GM21723 (cell line): ENCODE data around the gene LAMA5.
A peak's percentile ranks its signal among the peaks of the same experiment; 100 is the strongest.

ENCODE experiments used
- ATAC-seq: cut with Tn5 transposase; IDR thresholded peaks from one replicate; pipeline ENCODE4 v1.9.1; 2021; ENCODE audit warnings: mild to moderate bottlenecking, moderate library complexity; ENCODE audit not compliant: unreplicated experiment

Gene LAMA5

DNA sequence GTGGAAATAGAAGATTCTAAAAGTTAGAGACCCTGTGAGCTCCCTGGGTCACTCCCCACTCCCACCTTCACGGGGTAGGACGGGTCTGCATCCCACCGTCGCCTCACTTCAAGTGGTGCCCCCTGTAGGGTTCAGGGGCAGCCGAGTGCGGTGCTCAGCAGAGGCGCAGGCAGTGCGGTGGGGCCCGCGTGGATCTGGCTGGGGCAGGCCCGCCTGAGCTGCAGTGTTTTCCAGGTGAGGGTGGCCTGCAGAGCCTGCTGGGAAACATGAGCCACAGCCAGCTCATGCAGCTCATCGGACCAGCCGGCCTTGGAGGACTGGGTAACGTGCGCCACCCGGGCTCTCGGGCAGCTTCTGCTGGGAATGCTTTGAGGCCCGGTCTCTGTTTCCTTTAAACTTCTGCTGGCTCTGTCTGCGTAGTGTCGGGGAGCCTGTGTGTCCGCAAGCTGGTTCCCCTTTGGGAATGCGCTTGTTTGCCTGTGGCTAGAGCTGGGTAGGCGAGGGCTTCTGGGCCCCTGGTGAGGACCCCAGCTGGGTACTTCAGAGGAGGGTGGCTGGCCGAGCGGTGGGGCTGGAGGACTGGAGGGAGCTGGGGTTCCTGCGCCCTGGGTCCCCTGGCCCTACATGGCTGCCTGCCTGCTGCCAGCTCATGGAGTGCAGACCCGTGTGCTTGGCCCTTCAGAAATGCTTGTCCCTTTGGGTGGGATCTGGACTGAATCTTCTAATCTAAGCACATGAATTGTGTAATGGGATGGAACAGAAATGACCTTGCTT lies 60.5 kb downstream of the LAMA5 start:
- no peak for ATAC-seq

DNA sequence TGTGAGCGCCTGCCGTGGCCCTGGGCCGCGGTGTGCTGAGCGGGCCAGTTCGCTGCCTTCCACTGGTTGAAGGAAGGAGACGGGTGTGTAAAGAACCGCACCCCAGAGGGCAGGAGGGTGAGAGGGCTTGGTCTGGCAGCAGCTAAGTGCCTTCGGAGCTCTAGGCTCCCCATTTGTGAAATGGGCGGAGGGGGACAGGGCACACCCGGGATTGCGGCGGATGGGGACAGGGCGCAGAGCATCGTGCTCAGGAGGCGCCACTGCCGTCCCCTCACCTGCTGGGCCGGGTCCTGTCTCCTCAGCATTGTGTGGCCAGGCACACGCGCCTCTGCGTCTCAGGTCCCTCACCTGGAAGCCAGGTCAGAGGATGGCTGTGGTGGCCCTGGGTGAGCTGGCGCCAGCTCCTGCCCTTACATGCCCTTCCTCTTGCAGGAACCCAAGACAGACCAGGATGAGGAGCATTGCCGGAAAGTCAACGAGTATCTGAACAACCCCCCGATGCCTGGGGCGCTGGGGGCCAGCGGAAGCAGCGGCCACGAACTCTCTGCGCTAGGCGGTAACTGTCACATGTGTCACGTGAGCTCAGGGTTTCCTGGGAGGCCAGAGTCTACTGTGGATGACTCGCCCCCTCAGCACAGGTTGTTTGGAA lies 61.2 kb downstream of the LAMA5 start:
- no peak for ATAC-seq

DNA sequence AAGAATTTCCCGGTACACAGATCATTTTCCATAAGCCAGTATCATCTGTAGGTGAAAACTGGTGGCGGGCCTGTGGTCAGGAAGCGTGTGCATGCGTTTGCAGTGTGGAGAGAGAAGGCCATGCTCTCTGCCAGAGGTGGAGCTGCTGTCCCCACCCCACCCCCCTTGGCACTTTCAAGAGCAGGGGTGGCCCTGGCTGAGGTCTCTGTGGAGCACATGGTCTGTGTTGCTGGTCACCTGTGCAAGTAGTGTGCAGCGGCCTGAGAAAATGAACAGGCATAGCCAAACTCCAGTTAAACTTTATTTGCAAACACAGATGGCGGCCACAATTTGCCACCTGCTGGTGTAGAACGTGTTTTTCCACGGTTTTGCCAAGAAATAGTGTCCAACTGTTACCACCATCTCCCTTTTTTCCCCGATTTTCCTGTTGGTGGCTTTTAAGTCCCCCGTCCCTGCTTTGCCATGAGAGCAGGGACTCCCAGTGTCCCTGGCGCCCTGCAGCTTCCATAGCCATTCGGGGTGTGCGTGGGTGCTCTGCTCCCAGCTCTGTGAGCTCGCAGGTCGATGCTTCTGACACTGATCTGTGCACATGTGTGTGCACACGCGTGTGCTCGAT lies 61.9 kb downstream of the LAMA5 start:
- no peak for ATAC-seq

DNA sequence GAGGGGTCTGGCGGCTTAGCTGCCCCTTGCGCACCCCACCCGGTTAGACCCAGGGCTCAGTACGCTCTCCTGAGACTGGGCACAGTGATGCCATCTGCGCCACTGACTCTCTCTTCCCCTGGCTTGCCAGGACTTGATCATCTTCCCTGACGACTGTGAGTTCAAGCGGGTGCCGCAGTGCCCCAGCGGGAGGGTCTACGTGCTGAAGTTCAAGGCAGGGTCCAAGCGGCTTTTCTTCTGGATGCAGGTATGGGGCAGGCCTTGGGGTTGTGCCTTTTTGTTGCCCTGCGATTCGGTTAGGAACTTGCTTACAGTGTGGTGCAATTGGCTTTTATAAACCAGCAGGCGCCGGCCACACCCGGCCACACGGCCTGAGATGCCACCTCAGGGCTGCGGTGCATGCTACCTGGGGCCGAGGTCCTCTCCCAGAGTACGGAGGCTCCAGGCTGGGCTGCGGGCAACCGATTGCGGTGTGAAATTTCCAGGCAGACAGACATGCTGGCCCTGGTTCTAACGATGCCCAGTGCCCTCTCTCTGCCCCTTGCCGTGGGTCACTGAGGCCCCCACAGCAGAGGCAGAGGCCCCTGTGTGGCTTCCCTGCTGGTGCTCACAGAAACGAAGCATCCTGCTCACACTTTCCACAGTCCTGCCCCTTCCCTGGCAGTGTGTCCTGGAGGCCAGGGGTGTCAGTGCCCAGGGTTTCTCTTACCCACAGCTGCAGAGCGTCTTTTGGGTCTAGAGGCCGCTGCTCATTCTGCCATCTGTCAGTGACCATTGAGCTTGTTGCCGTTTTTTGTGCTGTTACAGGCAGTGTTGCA lies 62.6 kb downstream of the LAMA5 start:
- ATAC-seq = no peak

DNA sequence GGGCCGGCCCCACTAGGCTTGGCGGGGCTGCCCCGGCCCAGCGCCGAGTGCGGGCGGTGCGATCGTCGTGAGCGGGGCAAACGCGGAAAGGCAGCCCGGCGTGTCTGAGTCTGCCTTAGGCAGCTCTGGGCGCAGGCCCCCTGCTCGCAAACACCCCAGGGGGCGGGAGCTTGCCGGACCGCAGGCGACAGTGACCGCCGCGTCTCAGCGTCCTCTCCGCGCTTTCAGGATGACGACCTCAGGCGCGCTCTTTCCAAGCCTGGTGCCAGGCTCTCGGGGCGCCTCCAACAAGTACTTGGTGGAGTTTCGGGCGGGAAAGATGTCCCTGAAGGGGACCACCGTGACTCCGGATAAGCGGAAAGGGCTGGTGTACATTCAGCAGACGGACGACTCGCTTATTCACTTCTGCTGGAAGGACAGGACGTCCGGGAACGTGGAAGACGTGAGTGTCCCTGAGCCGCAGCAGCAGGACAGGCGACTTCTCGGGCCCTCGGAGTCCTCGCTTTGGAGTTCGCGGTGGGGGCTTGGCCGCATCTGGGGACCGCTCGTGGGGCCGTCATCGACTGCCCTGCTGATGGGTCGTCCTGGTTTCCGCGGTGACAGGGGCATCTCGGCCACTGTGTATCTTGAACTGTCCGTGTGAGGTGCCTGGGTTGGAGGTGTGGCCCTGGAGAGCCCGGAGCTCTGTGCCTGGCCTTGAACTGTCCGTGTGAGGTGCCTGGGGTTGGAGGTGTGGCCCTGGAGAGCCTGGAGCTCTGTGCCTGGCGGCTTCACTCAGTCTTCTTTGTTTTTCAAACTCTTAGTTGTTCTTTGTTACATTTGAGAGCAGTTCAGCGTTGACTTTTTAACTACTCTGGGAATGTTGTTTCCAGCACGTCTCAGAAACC lies 63.5 kb downstream of the LAMA5 start:
- ATAC-seq = no peak

DNA sequence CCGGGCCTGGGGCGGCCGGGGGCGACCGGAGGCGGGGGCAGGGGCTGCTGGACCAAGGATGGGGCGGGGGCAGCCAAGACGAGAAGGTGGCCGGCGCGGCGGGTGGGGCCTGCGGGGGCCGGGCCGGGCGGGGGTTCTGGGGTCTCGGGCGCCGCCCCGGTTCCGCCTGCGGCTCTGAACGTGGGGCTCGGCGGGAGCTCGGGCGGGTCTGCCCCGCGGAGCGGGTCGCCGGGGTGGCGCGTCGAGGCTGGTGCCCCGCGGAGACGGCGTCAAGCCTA lies 64.1 kb downstream of the LAMA5 start:
- ATAC-seq = no peak

DNA sequence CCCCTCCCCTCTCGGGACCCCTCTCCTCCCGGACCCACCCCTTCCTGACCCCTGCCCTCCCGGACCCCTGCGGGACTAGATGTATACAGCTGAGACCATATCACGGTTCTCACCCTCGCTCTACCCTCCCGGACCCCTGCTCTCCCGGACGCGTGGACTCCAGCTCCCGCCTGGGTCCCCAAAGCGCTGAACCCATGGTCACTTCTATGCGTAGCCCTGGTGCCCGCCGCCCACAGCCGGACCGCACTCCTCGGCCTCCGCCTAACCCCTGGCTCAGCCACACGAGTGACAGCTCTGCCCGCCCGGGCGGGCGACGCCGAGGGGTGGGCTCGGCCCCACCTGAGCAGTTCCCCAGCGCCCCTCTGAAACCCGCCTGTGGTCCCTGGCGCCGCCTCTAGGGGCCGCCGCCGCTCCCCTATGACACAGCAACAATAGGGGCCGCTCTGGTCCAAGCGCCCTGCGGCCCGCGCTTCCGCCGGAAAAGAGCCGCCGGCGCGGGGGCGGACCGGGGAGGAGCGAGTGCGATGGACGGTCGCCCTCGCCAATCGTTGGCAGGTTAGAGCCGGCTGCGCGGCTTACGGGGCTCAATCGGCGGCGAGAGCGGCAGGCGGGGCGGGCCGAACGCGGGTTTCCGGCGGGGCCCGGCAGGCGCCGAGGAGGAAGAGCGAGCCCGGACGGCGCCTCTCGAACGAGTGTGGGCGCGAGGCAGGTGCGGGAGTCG lies 64.6 kb downstream of the LAMA5 start, which contains the start of gene ADRM1:
ADRM1 (plus strand) TSS at position 657 of the 721 bp plus-strand sequence. CDS start 572 bp downstream, outside the sequence.
- peak; percentile 84 for ATAC-seq

DNA sequence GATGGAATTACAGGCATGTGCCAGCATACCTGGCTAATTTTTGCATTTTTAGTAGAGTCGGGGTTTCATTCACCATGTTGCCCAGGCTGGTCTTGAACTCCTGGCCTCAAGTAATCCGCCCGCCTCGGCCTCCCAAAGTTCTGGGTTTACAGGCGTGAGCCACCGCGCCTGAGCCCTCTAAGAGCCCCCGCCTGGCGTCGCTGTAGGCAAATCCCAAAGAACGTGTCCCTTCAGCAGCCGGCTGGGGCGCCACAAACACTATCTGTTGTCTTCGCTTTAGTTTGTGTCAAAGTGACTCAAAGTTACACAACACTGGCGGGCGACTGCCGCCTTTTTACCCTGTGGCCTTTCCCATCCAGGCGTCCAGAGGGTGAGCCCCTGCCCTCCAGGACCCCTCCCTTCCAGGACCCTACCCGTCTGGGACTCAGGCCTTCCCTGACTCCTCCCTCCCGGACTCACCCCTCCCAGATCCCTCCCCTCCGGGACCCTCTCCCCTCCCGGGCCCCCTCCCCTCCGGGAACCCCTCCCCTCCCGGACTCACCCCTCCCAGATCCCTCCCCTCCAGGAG lies 65.3 kb downstream of the LAMA5 start:
- ATAC-seq = peak; percentile 42

DNA sequence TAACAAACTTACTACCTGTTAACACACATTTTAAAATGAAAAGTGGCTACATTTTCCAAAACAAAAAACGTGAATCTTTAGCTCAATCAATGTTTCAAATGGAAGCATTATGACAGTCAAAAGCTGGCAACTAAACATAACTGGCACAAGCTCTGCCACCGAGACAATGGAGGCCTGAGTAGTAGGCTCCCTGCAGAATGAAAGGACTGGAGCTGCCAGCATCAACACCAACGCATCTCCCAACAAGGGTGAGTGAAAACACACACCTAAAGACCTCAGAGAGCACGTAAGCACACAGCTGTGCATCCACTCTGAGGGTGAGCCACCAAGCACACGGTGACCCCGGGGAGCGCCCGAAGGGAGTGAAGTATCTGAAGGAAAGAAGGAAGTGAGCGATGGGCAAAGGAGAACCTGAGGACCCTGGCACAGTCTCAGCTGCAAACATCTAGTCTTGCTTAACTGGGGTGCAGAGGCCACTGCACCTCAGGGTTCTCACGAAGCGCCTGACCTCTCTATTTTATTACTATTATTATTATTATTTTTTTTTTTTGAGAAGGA lies 65.9 kb downstream of the LAMA5 start:
- no peak for ATAC-seq

DNA sequence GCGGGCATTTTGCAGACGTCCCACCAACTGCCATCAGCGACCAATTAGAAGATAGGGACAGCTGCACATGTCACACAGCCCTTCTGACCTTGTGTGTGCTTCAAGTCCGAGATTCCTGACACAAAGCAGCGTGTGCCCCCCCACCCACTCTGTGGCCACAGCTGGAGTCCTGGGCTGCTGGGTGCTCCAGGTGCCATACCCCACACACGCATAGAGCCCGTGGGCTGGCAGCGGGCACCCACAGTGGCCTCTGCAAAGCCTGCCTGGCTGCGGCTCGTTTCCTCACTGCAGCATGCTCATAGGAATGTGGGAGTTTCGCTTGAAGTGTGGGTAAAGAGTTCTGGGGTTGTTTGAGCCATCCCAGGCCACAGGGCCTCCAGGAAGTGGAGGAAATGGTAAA lies 66.8 kb downstream of the LAMA5 start:
- ATAC-seq = no peak

DNA sequence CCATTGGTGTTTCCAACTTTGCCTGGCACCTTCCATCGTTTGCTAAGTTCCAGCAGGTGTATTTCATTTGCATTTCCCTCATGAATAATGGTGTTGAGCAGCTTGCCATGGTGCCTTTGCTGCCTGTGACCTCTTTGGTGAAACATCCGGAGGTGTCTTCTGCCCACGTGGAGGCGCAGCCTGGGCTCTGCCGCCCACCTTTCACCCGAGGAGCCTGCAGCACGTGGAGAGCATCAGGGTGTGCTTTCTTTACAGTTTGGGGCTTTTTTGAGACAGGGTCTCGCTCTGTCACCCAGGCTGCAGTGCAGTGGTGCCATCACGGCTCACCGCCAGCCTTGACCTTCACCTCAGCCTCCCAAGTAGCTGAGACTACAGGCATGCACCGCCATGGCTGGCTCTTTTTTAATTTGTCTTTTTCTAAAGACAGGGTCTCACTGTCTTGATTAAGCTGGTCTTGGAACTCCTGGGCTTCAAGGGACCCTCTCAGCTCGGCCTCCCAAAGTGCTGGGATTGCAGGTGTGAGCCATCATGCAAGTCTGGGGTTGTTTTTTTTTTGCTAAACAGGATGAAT lies 67.4 kb downstream of the LAMA5 start:
- no peak for ATAC-seq

DNA sequence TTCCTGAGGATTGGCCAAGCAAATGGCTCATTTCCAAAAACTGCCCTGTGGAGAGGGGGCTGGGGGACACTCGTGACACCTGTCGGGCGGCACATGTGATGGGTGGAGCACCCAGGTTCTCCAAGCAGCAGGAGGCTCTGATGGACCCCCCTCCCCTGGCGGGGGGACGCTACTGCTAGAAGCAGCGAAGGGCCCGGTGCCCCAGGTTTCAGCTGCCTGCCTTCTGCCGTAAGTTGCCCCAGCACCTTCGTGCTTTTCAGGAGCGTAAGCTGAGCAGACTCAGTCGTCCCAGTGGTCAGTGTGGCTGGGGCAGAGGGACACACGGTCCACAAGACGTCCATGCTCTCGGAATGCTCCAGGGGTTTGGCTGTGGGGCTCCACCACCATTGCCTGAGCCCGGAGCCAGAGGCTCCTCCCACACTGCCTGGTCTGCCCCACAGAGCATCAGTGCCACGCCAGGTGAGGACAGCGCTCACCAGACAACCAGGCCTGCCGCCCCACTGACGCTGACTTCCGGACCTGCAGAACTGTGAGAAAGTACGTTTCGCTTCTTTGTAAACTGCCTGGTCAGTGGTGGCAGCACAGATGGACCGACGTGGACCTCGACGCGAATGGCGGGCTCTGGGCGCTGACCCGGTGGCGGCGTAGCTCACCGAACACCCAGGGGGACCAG lies 68.4 kb downstream of the LAMA5 start:
- ATAC-seq = no peak

DNA sequence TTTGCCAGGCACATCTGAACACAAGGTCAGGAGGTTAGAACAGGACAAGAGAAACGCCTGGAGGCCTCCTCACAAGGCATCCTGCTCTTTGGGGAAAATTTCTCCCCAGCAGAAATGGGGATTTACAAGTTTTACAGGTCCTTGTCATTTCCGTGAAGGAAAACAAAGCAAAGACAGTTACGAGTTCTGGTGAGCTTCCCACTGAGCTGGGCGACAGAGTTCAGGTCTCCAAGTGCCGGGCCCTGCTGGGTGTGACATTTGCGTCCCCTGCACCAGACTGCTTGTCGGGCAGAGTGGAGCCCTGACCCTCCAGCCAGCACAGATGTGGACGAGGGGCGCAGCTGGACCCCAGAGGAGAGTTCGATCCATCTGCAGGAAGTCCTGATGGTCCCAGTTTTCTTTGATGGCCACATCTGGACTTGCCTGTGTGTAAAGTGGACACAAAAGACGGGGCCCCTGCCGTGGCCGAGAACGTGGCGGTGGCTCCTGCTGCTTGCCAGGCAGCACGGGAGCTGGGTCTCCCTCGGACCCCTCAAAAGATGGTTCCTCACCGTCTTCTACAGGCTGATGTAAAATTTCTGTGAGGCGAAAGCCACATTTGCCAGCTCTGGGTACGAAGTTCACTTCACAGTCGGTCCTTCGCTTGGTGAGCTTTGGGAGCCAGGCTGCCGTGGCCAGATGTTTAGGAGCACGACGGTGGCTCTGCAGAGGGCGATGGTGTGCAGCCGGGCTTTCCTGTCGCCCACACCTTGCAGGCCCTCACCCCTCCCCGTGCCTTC lies 69.5 kb downstream of the LAMA5 start:
- no peak for ATAC-seq

DNA sequence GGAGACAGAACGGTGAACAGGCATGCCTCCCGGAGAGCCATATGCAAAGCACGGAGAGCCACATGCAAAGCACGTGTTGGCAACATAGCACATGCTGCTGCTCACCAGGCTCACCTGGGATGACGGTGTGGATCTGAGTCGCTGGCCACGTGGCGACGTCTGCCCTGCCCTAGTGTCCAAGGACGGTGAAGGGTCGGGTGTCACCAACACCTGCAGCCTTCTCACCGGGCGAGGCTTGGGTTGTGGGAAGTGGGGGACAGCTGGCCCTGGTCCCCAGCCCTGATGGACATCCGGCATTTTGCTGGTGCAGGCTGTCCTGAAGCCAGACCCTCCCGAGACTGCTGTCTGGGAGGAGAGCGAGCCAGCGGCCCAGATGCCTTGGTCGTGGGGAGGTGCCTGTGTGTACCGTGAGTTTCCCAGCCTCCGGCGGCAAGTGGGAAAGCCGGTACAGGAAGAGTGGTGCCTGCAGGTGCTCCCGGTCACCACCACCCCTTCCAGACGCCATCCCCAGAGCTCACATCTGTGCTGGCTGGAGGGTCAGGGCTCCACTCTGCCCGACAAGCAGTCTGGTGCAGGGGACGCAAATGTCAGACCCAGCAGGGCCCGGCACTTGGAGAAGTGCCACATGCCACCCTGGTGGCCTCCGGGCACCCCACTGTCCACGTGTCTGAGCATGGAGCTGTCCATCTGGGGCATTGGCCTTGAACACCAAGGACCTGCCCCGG lies 70.2 kb downstream of the LAMA5 start:
- no peak for ATAC-seq

DNA sequence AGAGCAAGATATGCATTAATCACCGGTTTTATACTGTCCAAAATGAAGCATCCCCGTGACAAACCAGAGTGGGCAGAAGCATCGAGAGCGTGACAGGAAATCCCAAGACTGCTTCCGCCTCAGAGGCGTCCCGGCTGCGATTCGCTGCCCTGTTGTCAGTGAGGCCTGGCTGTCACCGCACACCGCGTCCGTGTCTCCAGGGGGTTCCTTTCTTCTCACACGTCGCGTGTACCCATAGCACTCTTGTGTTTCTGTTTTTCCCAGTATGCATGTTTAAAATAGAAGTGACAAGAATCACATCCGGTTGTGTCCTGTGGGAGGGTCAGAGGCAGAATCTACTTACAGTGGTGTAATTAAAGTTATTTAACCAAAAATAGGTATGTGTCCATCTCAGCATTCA lies 72.6 kb downstream of the LAMA5 start:
- no peak for ATAC-seq

DNA sequence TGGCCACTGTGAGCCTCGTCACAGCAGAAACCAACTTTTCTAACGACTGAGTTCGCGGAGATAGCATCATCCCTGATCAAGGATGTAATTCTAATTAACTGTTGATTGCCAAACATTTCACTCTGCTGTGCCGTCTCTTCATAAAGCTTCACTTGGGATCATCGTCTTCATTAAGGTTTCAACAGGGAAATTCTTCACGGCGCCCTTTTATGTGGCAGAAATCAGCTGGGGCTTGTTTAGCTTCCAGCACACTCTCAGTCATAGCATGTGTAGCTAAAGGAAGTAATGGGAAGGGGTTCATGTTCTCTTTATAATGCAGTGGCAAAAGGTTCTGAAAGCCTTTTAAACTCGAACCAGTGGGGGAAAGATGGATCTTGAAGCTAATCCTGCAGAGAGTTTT lies 73.2 kb downstream of the LAMA5 start:
- no peak for ATAC-seq
